BLaER1 treated with 17β-estradiol and CSF1 and Interleukin-3, amounts not matched to agents 10 nM and 100 nM (cell line): ENCODE measurements around the gene SEC61A1.
A peak's percentile ranks its signal among the peaks of the same experiment; 100 is the strongest.

Experiments used
- H3K27ac ChIP-seq, 11 experiments: shearing (Covaris generic); formaldehyde crosslinking; 2 replicates each; pipeline ENCODE4 v1.8.1; 2022
- H3K27me3 ChIP-seq, 11 experiments: shearing (Covaris generic); formaldehyde crosslinking; 2 replicates each; pipeline ENCODE4 v1.8.1; 2022
- H3K36me3 ChIP-seq, 11 experiments: shearing (Covaris generic); formaldehyde crosslinking; 2 replicates each; pipeline ENCODE4 v1.8.1; 2022
- H3K4me1 ChIP-seq, 10 experiments: shearing (Covaris generic); formaldehyde crosslinking; 2 replicates each; pipeline ENCODE4 v1.8.1; 2022
- H3K4me2 ChIP-seq, 11 experiments: shearing (Covaris generic); formaldehyde crosslinking; 2 replicates each; pipeline ENCODE4 v1.8.1; 2022
- H3K4me3 ChIP-seq, 10 experiments: shearing (Covaris generic); formaldehyde crosslinking; 2 replicates each; pipeline ENCODE4 v1.8.1; 2022
- H3K9ac ChIP-seq, 11 experiments: shearing (Covaris generic); formaldehyde crosslinking; 2 replicates each; pipeline ENCODE4 v1.8.1; 2022
- H3K9me3 ChIP-seq, 11 experiments: shearing (Covaris generic); formaldehyde crosslinking; replicated peaks in 1 of 11; 2 replicates each; pipeline ENCODE4 v1.8.1; 2022
- H4K20me1 ChIP-seq, 11 experiments: shearing (Covaris generic); formaldehyde crosslinking; 2 replicates each; pipeline ENCODE4 v1.8.1; 2022
- Cebpa-rat ChIP-seq, 11 experiments: shearing (Covaris generic); IDR thresholded peaks; 2 replicates each; pipeline ENCODE4 v1.8.1; 2022

Gene SEC61A1

DNA sequence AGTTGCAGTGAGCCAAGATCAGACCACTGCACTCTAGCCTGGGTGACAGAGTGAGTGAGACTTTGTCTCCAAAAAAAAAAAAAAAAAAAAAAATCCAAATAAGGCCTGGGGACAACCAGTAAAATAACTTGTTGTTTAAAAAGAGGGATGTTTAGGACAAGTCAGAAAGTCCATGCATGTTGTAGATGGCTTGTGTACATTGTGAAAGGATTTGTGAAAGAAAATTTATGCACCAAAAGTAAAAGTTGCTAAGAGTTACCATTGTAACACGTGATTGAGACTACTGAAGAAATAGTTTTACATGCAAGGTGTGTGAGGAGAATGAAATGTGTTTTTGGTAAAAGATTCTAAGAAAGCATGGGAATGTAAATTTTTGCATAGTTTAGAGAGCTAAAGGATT, 35.7 kb upstream of the SEC61A1 start:
- Histone ChIP-seq H3K4me1 (no peaks in the 10 kb centered on the region), H3K9ac (no peak overlapping the region), H3K4me3 (no peak overlapping the region; a peak in 1 of 20 replicates), H3K27me3 (no peaks in the 10 kb centered on the region), H3K9me3 (peaks cover 19 to 34% (median 27%) of the 10 kb centered on the region in 11 experiments; a peak in 21 of 22 replicates), H3K27ac (no peak overlapping the region), H3K4me2 (no peak overlapping the region), H3K36me3 (no peaks in the 10 kb centered on the region; a peak in 1 of 22 replicates), H4K20me1 (no peaks in the 10 kb centered on the region)
- no peak for TF ChIP-seq Cebpa-rat (IDR thresholded peaks at IDR 0.05)

DNA sequence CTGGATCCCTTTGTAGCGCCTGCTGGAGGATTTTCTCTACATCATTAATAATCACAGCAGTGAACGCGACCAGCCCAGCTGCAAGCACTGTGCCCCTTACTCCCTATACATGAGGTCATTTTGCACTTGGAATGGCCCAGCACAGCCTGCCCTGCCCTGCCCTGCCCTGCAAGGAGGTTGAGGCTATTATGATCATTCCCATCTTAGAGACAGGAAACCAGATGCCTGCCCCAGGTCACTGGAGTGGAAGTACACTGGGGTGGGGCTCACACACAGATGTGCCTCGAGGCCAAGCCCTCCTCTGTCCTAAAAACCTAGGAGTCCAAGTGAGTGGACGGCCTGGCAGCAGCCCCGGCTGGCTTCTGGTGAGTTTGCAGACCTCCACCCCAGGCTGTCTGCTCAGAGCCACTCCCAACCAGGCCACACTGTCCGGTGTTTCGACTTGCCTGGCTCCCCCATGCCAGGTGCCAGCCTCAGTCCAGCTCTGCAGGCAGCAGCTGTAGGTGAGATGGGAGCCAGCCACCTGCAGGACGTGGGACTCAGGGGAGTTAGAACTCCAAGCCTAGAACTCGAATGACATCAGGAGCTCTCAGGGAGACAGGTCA, 30.4 kb upstream of the SEC61A1 start:
- H3K27ac ChIP-seq: no peak overlapping the region
- no peaks in the 10 kb centered on the region for H3K36me3 ChIP-seq
- H3K9ac ChIP-seq: no peak overlapping the region
- peaks cover 5 to 12% (median 9%) of the 10 kb centered on the region in 11 experiments; a peak in 20 of 22 replicates for H3K9me3 ChIP-seq
- H3K4me1 ChIP-seq: no peaks in the 10 kb centered on the region
- H4K20me1 ChIP-seq: no peaks in the 10 kb centered on the region
- no peaks in the 10 kb centered on the region for H3K27me3 ChIP-seq
- TF ChIP-seq Cebpa-rat (IDR thresholded peaks at IDR 0.05): no peak
- H3K4me2 ChIP-seq: no peak overlapping the region
- H3K4me3 ChIP-seq: no peak overlapping the region

DNA sequence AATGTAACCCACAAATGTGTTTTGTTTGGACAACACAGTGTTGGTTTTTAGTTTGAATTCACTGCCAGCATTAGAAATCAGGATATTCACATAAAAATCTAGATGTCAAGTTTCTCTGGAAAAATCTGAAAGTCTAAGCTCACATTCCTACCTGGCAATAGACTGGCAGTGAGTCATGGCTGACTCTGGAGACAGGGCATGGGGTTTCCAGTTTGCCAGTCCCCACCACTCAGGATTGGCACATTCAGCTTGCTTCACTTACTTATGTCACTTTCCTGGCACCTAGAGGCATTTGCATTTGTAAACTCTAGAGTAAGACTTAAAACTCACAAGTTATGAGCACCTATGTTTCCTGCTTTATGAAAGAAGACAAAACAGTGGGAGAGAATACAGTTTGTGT, 19.1 kb upstream of the SEC61A1 start:
- Histone ChIP-seq H3K27me3 (no peaks in the 10 kb centered on the region), H3K4me3 (no peak overlapping the region), H3K27ac (no peak overlapping the region), H3K9me3 (no peaks in the 10 kb centered on the region), H3K4me1 (peaks cover 0 to 16% (median 7%) of the 10 kb centered on the region in 10 experiments; a peak in 11 of 20 replicates), H3K4me2 (no peak overlapping the region), H4K20me1 (no peaks in the 10 kb centered on the region), H3K36me3 (no peaks in the 10 kb centered on the region), H3K9ac (no peak overlapping the region)
- TF ChIP-seq Cebpa-rat (IDR thresholded peaks at IDR 0.05): no peak

DNA sequence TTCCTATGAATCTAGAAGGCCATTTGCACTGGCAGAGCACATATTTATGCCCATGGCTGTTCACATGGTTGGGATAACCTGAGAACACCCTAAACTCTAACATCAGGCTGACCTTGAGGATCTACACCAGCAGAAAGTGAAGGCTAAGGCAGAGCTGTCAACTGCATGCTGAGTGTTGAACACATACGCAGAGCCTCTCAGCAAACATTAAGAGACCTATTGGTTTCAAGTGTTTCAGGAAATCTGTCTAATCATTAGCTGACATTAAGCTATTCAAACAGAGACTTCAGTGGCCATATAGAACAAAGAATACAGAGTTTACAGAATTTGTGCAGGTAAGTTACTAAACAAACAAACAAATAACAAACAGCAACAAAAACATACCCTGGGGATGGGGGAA, 16.1 kb upstream of the SEC61A1 start:
- Histone ChIP-seq H3K4me1 (peaks cover 0 to 16% (median 7%) of the 10 kb centered on the region in 10 experiments; a peak in 9 of 20 replicates), H3K36me3 (no peaks in the 10 kb centered on the region), H4K20me1 (no peaks in the 10 kb centered on the region), H3K4me3 (no peak overlapping the region), H3K9me3 (no peaks in the 10 kb centered on the region), H3K27me3 (no peaks in the 10 kb centered on the region), H3K4me2 (no peak overlapping the region), H3K27ac (no peak overlapping the region), H3K9ac (no peak overlapping the region)
- TF ChIP-seq Cebpa-rat (IDR thresholded peaks at IDR 0.05): no peak

DNA sequence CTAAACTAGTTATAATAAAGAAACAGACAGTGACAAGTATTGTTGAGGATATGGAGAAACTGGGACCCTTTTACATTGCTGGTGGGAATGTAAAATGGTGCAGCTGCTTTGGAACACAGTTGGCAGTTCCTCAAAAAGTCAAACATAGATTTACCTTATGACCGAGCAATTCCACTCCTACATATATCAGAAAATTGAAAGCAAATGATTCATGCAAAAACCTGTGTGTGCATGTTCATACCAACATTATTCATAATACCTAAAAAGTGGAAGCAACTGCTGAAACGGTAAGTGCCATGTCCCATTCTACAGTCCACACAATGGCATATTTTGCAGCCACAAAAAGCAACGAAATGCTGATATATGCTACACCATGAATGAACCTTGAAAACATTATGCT, 12.2 kb upstream of the SEC61A1 start:
- H3K4me3 ChIP-seq: no peak overlapping the region
- H3K4me2 ChIP-seq: no peak overlapping the region
- H3K27me3 ChIP-seq: no peaks in the 10 kb centered on the region
- no peak overlapping the region for H3K27ac ChIP-seq
- no peaks in the 10 kb centered on the region for H3K36me3 ChIP-seq
- H4K20me1 ChIP-seq: no peaks in the 10 kb centered on the region
- TF ChIP-seq Cebpa-rat (IDR thresholded peaks at IDR 0.05): no peak
- no peak overlapping the region for H3K9ac ChIP-seq
- no peaks in the 10 kb centered on the region for H3K9me3 ChIP-seq
- H3K4me1 ChIP-seq: peaks cover 0 to 3% (median 0%) of the 10 kb centered on the region in 10 experiments; a peak in 2 of 20 replicates

DNA sequence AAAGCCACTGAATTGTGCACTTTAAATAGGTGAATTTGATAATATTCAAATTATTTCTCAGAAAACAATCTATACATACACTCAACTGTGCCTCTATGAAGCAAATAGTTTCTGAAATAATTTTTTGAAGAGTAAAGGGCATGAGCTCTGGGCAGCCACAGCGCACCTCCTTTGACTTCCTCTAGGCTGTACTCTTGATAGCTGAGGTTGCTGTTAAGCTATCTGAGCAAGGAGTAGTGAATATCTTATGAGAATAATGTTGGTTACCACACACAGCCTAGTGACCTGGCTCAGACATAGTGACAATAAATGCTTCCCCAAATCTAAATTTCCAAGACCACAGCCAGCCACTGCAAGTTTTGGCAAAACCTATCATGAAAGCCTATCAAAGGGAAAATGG, 11.6 kb upstream of the SEC61A1 start:
- Histone ChIP-seq H3K9me3 (no peaks in the 10 kb centered on the region), H3K27ac (no peak overlapping the region), H3K36me3 (no peaks in the 10 kb centered on the region), H3K9ac (no peak overlapping the region), H3K27me3 (no peaks in the 10 kb centered on the region), H4K20me1 (no peaks in the 10 kb centered on the region), H3K4me3 (no peak overlapping the region), H3K4me2 (no peak overlapping the region), H3K4me1 (no peaks in the 10 kb centered on the region)
- TF ChIP-seq Cebpa-rat (IDR thresholded peaks at IDR 0.05): no peak

DNA sequence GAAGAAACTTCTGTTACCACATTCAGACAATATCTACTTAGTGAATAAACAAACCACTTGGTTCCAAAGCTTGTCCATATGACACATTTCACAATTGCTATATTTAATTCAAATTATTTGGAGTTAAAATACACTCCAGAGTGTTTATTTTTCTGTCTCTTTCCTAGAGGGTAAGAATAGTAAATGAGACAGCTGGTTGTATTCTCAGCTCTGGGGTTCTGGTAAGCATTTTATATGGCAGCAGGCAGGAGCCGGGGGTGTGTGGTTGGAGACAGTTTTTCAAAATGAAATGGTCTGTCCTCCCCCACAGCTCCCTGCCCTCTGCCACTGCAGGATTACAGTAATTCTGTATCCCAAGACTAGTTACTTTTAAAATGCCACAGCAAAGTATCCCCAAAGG, 10.9 kb upstream of the SEC61A1 start:
- no peaks in the 10 kb centered on the region for H3K4me1 ChIP-seq
- H3K27ac ChIP-seq: no peak overlapping the region
- H3K9ac ChIP-seq: no peak overlapping the region
- TF ChIP-seq Cebpa-rat (IDR thresholded peaks at IDR 0.05): no peak
- no peaks in the 10 kb centered on the region for H3K36me3 ChIP-seq
- H4K20me1 ChIP-seq: no peaks in the 10 kb centered on the region
- H3K9me3 ChIP-seq: no peaks in the 10 kb centered on the region
- H3K4me2 ChIP-seq: no peak overlapping the region
- H3K27me3 ChIP-seq: no peaks in the 10 kb centered on the region
- H3K4me3 ChIP-seq: no peak overlapping the region

DNA sequence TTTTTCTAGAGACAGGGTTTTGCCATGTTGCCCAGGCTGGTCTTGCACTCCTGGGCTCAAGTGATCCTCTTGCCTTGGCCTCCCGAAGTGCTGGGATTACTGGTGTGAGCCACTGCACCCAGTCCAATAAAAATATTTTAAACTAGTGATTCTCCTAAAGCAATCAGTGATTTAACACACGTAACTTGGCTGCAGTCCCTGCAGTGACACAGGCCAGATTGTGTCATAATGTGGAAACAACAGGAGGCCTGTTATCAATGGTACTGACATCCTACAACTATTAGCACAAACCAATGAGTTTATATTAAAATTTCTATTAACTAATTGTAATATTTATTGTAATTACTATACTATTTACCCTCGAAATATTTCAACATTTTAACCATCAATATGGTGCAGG, 1.6 kb upstream of the SEC61A1 start:
- H3K4me1 ChIP-seq: peaks cover 31 to 34% (median 33%) of the 10 kb centered on the region in 10 experiments
- H3K4me2 ChIP-seq: peak overlapping the region in 3 of 11 experiments; percentile 88 to 95 (median 92); a peak in 5 of 22 replicates
- no peak overlapping the region for H3K4me3 ChIP-seq
- peaks cover 22 to 28% (median 24%) of the 10 kb centered on the region in 11 experiments for H3K36me3 ChIP-seq
- TF ChIP-seq Cebpa-rat (IDR thresholded peaks at IDR 0.05): no peak
- peaks cover 21 to 32% (median 26%) of the 10 kb centered on the region in 11 experiments for H4K20me1 ChIP-seq
- H3K27me3 ChIP-seq: no peaks in the 10 kb centered on the region
- H3K27ac ChIP-seq: no peak overlapping the region
- no peaks in the 10 kb centered on the region for H3K9me3 ChIP-seq
- H3K9ac ChIP-seq: no peak overlapping the region

DNA sequence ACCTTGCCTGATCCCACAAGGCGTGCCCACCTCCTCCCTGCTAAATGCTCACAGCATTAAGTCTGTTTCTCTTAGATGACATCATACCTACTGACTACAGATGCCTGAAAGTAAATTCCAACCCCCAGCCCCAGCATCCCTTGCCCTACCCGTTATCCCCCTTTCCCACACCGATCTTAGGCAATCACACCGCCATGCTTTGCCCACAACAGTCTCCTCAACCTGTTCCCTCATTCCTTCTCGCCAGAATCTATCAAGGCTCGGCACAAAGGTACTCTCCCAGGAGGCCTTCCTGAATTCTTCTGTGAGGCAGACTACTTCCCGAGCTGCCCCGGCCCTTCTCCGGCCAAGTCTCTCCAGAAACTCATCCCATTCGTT, 789 bp upstream of the SEC61A1 start:
- H3K36me3 ChIP-seq: peaks cover 30 to 36% (median 32%) of the 10 kb centered on the region in 11 experiments
- TF ChIP-seq Cebpa-rat (IDR thresholded peaks at IDR 0.05): no peak
- H3K9me3 ChIP-seq: no peaks in the 10 kb centered on the region
- no peaks in the 10 kb centered on the region for H3K27me3 ChIP-seq
- H3K9ac ChIP-seq: peak overlapping the region; percentile 93 to 99 (median 98)
- peak overlapping the region; percentile 87 to 100 (median 97) for H3K4me3 ChIP-seq
- H3K27ac ChIP-seq: peak overlapping the region; percentile 53 to 98 (median 96)
- H4K20me1 ChIP-seq: peaks cover 23 to 41% (median 35%) of the 10 kb centered on the region in 11 experiments
- H3K4me2 ChIP-seq: peak overlapping the region; percentile 87 to 96 (median 92)
- peaks cover 32 to 37% (median 34%) of the 10 kb centered on the region in 10 experiments for H3K4me1 ChIP-seq
